Measurements from ENCODE around the gene NXT1.
A peak's percentile ranks its signal among the peaks of the same experiment; 100 is the strongest.

NXT1 gene

GRCh38 chr20:23337312-23337711, 13.3 kb upstream of the NXT1 start:
- no peak for DNase-seq (ENCODE audit: low read depth)
- no peak overlapping the region for H3K4me3 ChIP-seq (ENCODE audit: low read length)
- no peak for TF ChIP-seq CTCF (conservative IDR thresholded peaks at IDR 0.05; ENCODE audit: low read depth, low read length)

- no peak overlapping the region for H3K4me3 ChIP-seq (ENCODE audit: low read length)
- DNase-seq (ENCODE audit: low read depth): no peak
- TF ChIP-seq CTCF (conservative IDR thresholded peaks at IDR 0.05; ENCODE audit: low read depth, low read length): no peak
These were observed 10.6 kb upstream of the NXT1 start for GRCh38 chr20:23339986-23340385.

GRCh38 chr20:23340524-23340923, 10.1 kb upstream of the NXT1 start:
- TF ChIP-seq CTCF (conservative IDR thresholded peaks at IDR 0.05; ENCODE audit: low read depth, low read length): peak; percentile 75
- H3K4me3 ChIP-seq (ENCODE audit: low read length): no peak overlapping the region
- DNase-seq (ENCODE audit: low read depth): no peak

GRCh38 chr20:23341073-23341472, 9.5 kb upstream of the NXT1 start:
- no peak overlapping the region for H3K4me3 ChIP-seq (ENCODE audit: low read length)
- DNase-seq (ENCODE audit: low read depth): no peak
- no peak for TF ChIP-seq CTCF (conservative IDR thresholded peaks at IDR 0.05; ENCODE audit: low read depth, low read length)

- no peak for TF ChIP-seq CTCF (conservative IDR thresholded peaks at IDR 0.05; ENCODE audit: low read depth, low read length)
- H3K4me3 ChIP-seq (ENCODE audit: low read length): no peak overlapping the region
- DNase-seq (ENCODE audit: low read depth): no peak
These were observed 7.0 kb upstream of the NXT1 start for GRCh38 chr20:23343590-23343989.

GRCh38 chr20:23344336-23344735, 6.3 kb upstream of the NXT1 start:
- DNase-seq (ENCODE audit: low read depth): no peak
- H3K4me3 ChIP-seq (ENCODE audit: low read length): no peak overlapping the region
- TF ChIP-seq CTCF (conservative IDR thresholded peaks at IDR 0.05; ENCODE audit: low read depth, low read length): no peak

GRCh38 chr20:23346002-23346401, 4.6 kb upstream of the NXT1 start:
- H3K4me3 ChIP-seq (ENCODE audit: low read length): no peak overlapping the region
- no peak for TF ChIP-seq CTCF (conservative IDR thresholded peaks at IDR 0.05; ENCODE audit: low read depth, low read length)
- no peak for DNase-seq (ENCODE audit: low read depth)
